Neural crest cell (in vitro differentiated cells): ENCODE data around the gene JDP2. TPM values are rescaled to one million over a fixed set of nuclear protein-coding genes. Genes with fewer than 3 reads are reported as not detected.

ENCODE experiments used
- DNase-seq: peaks from one replicate; pipeline ENCODE4 v3.0.0; 2021; ENCODE audit warnings: low read depth, mixed read lengths, low spot score
- H3K27ac Mint-ChIP-seq: one replicate; pipeline ENCODE4 v1.8.0; 2021; ENCODE audit warnings: mild to moderate bottlenecking, mixed read lengths; ENCODE audit not compliant: unreplicated experiment
- H3K27me3 Mint-ChIP-seq: 2 replicates; pipeline ENCODE4 v1.8.0; 2021; ENCODE audit warnings: low read depth, mild to moderate bottlenecking, mixed read lengths
- H3K36me3 Mint-ChIP-seq: 2 replicates; pipeline ENCODE4 v1.8.0; 2021; ENCODE audit warnings: low read depth, mild to moderate bottlenecking, mixed read lengths
- H3K4me1 Mint-ChIP-seq: 2 replicates; pipeline ENCODE4 v1.8.0; 2021; ENCODE audit warnings: mixed read lengths
- H3K4me3 Mint-ChIP-seq: one replicate; pipeline ENCODE4 v1.8.0; 2021; ENCODE audit warnings: mild to moderate bottlenecking, mixed read lengths
- H3K9me3 Mint-ChIP-seq: 2 replicates; pipeline ENCODE4 v1.8.0; 2021; ENCODE audit warnings: mixed read lengths
- CTCF ChIP-seq: fragments of 200-600 bp; sonication (generic); conservative IDR thresholded peaks from 2 replicates; pipeline ENCODE4 v1.5.0; 2021; ENCODE audit warnings: antibody characterized with exemption, mild to moderate bottlenecking
- total RNA-seq: library from RNA; stranded (reverse); gene quantifications from 2 replicates; pipeline ENCODE4 v1.2.1, GENCODE V29; 2021

The JDP2 gene
- total RNA-seq, 1 donor from 2014 or later = 2.6 TPM

GRCh38 chr14:75433631-75434071 is 5.8 kb downstream of the JDP2 start:
- no peak for DNase-seq
- H3K27ac Mint-ChIP-seq = no peak overlapping the region
- H3K27me3 Mint-ChIP-seq = peaks cover 14% of the 10 kb centered on the region
- TF ChIP-seq CTCF = no peak
- no peak overlapping the region for H3K4me3 Mint-ChIP-seq
- H3K9me3 Mint-ChIP-seq = no peaks in the 10 kb centered on the region
- H3K36me3 Mint-ChIP-seq = no peaks in the 10 kb centered on the region
- no peaks in the 10 kb centered on the region for H3K4me1 Mint-ChIP-seq

DNA sequence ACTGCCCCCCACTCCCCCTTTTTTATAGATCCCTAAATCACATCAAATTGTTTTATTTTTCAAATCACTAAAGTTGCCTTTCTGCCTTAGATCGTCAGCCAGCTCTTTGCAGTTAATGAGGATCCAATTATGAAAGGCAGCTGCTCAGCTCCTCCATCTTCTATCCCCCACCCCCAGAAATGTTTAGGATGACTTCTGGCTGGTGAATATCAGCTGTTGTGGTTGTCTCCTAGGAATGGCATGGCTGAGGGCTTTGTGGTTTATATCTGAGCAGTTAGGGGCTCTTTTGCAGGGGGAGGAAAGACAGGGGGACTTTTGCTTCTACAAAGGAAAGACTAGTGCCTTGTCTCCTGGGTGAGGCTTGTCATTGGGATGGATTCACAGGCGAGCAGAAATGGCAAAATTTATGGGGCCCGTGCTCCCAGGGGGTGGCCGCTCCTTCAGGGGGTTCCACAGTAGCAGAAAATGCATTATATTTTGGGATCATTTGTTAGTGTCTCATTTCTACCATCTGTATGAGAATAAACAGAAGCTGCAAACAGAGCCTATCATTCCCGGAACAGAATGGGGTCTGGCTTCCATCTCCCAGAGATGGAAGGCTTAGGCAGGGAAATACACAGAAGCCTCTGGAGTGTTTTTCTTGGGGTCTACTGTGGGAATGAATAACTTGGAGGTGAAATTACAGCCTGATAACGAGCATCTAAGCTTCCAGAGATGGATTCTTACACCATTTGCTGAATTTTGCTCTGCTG is 6.5 kb downstream of the JDP2 start:
- no peak overlapping the region for H3K4me3 Mint-ChIP-seq
- no peaks in the 10 kb centered on the region for H3K9me3 Mint-ChIP-seq
- H3K27ac Mint-ChIP-seq = peak overlapping the region; percentile 24
- peaks cover 8% of the 10 kb centered on the region for H3K27me3 Mint-ChIP-seq
- no peak for TF ChIP-seq CTCF
- H3K36me3 Mint-ChIP-seq = no peaks in the 10 kb centered on the region
- H3K4me1 Mint-ChIP-seq = no peaks in the 10 kb centered on the region
- DNase-seq = no peak

- no peaks in the 10 kb centered on the region for H3K4me1 Mint-ChIP-seq
- no peak overlapping the region for H3K27ac Mint-ChIP-seq
- no peaks in the 10 kb centered on the region for H3K36me3 Mint-ChIP-seq
- no peak for DNase-seq
- no peak for TF ChIP-seq CTCF
- peaks cover 2% of the 10 kb centered on the region for H3K27me3 Mint-ChIP-seq
- no peak overlapping the region for H3K4me3 Mint-ChIP-seq
- no peaks in the 10 kb centered on the region for H3K9me3 Mint-ChIP-seq
These were observed 7.0 kb downstream of the JDP2 start for GRCh38 chr14:75434890-75435248.

DNA sequence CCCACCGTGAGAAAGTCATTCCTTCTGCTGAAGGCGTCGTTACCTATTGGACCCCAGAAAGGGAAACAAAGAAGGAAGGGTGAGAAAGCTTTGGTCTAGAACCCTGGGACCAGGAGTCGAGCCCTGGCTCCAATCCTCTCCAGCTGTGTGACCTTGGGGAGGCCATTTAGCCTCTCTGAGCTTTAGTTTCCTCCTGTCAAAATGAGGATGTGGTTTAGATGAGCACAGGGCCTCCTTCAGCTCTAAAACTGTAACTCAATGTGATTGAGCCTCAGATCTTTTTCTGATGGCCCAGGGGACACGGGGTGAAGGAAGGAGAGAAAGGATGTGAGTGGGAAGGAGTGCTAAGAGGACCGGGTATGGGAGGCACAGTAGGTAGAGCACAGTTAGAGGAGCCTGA is 7.7 kb downstream of the JDP2 start:
- Mint-ChIP-seq H3K4me3 (no peak overlapping the region), H3K36me3 (no peaks in the 10 kb centered on the region), H3K27me3 (no peaks in the 10 kb centered on the region), H3K27ac (no peak overlapping the region), H3K9me3 (no peaks in the 10 kb centered on the region), H3K4me1 (no peaks in the 10 kb centered on the region)
- no peak for TF ChIP-seq CTCF
- DNase-seq = no peak

DNA sequence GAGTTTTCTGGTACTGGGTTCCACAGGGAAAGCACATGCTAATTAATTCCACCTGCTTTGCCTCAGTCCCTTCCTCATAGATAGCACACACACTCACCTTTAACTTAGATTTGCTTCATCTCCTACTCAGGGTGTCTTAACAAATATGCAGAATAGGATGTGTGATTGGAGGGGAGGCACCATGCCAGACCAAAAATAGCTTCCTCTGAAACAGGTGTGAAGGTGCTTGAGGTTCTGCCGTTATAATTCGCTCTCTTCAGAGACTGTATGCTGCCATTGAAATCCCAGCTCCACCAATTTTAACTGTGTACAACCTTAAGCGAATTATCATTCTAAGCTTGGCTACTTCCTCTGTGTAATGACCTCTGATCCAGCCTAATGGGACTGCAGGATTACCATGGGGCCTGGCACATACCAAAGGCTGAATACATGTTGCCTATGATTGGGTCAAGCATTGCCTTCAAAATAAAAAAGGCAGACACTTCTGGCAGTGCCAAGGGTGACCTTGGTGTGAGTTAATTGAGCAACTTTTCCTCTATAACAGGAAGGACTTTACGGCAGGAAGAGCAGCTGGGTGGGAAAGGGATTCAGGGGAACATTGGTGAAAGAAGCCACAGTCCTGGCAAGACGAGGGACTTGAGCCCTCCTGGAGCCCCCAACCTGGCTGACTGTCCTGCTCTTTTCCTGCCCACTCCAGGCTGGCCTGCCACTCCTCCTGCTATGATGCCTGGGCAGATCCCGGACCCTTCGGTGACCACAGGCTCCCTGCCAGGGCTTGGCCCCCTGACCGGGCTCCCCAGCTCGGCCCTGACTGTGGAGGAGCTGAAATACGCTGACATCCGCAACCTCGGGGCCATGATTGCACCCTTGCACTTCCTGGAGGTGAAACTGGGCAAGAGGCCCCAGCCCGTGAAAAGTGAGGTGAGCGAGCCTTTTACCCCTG is 9.7 kb downstream of the JDP2 start:
- no peak for DNase-seq
- no peaks in the 10 kb centered on the region for H3K36me3 Mint-ChIP-seq
- H3K4me3 Mint-ChIP-seq = no peak overlapping the region
- H3K27ac Mint-ChIP-seq = no peak overlapping the region
- H3K9me3 Mint-ChIP-seq = no peaks in the 10 kb centered on the region
- H3K4me1 Mint-ChIP-seq = no peaks in the 10 kb centered on the region
- H3K27me3 Mint-ChIP-seq = no peaks in the 10 kb centered on the region
- TF ChIP-seq CTCF = no peak
